ENCODE measurements around the gene JPH2. TPM values are rescaled to one million over a fixed set of nuclear protein-coding genes. Genes with fewer than 3 reads are reported as not detected.

The JPH2 gene
- total and polyA plus RNA-seq, 2 experiments from 2014 or later = 0.16 to 1.1 TPM

DNA sequence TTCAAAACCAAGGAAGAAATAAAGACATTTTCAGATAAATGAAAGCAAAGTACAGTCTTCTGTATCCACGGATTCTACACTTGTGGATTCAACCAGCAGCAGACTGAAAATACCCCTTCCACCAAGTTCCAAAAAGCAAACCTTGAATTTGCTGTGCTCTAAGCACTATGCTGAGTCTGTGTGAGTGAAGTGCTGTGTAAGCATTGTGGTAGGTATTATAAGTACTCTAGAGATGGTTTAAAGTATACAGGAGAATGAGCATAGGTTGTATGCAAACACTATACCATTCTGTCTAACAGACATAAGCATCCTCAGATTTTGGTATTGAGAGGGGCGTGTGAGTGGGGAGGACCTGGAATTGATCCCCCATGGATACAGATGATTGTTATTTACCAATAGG is 14.0 kb upstream of the JPH2 start:
- H3K36me3 ChIP-seq (ENCODE audit: insufficient read depth) = peaks cover 45% of the 10 kb centered on the region
- H3K79me2 ChIP-seq (replicated peaks; ENCODE audit: insufficient read depth) = peaks cover 47% of the 10 kb centered on the region
- H3K36me3 Mint-ChIP-seq (ENCODE audit: low read depth) = peaks cover 66% of the 10 kb centered on the region
- H4K20me1 ChIP-seq (replicated peaks; ENCODE audit: insufficient read depth) = peaks cover 28% of the 10 kb centered on the region
- ATAC-seq (no peak), DNase-seq (ENCODE audit: low spot score) (no peak)
- H3K27ac ChIP-seq (ENCODE audit: low read depth) = no peak overlapping the region
- no peak overlapping the region for H3K4me3 ChIP-seq
- no peaks in the 10 kb centered on the region for H3K4me1 Mint-ChIP-seq
- no peaks in the 10 kb centered on the region for H3K9me3 Mint-ChIP-seq
- no peaks in the 10 kb centered on the region for H3K9me2 ChIP-seq (ENCODE audit: insufficient read depth)
- H3K4me2 ChIP-seq = no peak overlapping the region
- TF ChIP-seq JUNB (IDR thresholded peaks at IDR 0.05; ENCODE audit: unreplicated experiment) (no peak), POLR2AphosphoS5 (IDR thresholded peaks at IDR 0.05; ENCODE audit: low read depth) (no peak), EZH2 (IDR thresholded peaks at IDR 0.05; ENCODE audit: low read depth, unreplicated experiment) (no peak), EZH2phosphoT487 (IDR thresholded peaks at IDR 0.05; ENCODE audit: unreplicated experiment) (no peak), STAT1 (IDR thresholded peaks at IDR 0.05; ENCODE audit: unreplicated experiment) (no peak), NANOG (IDR thresholded peaks at IDR 0.05; ENCODE audit: borderline replicate concordance) (no peak), ZNF331 (CRISPR knock-in tag; IDR thresholded peaks at IDR 0.05; ENCODE audit: low read depth) (no peak), ZNF114 (CRISPR knock-in tag; IDR thresholded peaks at IDR 0.05) (no peak), CREB1 (CRISPR knock-in tag; IDR thresholded peaks at IDR 0.05; ENCODE audit: low read depth) (no peak)
- TF ChIP-seq, protein P1, sequence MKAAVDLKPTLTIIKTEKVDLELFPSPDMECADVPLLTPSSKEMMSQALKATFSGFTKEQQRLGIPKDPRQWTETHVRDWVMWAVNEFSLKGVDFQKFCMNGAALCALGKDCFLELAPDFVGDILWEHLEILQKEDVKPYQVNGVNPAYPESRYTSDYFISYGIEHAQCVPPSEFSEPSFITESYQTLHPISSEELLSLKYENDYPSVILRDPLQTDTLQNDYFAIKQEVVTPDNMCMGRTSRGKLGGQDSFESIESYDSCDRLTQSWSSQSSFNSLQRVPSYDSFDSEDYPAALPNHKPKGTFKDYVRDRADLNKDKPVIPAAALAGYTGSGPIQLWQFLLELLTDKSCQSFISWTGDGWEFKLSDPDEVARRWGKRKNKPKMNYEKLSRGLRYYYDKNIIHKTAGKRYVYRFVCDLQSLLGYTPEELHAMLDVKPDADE (IDR thresholded peaks at IDR 0.05) = no peak
- TF ChIP-seq, protein P2, sequence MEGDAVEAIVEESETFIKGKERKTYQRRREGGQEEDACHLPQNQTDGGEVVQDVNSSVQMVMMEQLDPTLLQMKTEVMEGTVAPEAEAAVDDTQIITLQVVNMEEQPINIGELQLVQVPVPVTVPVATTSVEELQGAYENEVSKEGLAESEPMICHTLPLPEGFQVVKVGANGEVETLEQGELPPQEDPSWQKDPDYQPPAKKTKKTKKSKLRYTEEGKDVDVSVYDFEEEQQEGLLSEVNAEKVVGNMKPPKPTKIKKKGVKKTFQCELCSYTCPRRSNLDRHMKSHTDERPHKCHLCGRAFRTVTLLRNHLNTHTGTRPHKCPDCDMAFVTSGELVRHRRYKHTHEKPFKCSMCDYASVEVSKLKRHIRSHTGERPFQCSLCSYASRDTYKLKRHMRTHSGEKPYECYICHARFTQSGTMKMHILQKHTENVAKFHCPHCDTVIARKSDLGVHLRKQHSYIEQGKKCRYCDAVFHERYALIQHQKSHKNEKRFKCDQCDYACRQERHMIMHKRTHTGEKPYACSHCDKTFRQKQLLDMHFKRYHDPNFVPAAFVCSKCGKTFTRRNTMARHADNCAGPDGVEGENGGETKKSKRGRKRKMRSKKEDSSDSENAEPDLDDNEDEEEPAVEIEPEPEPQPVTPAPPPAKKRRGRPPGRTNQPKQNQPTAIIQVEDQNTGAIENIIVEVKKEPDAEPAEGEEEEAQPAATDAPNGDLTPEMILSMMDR (conservative IDR thresholded peaks at IDR 0.05; ENCODE audit: low read depth in 2 of 2) = no peak
- TF ChIP-seq, protein P3, sequence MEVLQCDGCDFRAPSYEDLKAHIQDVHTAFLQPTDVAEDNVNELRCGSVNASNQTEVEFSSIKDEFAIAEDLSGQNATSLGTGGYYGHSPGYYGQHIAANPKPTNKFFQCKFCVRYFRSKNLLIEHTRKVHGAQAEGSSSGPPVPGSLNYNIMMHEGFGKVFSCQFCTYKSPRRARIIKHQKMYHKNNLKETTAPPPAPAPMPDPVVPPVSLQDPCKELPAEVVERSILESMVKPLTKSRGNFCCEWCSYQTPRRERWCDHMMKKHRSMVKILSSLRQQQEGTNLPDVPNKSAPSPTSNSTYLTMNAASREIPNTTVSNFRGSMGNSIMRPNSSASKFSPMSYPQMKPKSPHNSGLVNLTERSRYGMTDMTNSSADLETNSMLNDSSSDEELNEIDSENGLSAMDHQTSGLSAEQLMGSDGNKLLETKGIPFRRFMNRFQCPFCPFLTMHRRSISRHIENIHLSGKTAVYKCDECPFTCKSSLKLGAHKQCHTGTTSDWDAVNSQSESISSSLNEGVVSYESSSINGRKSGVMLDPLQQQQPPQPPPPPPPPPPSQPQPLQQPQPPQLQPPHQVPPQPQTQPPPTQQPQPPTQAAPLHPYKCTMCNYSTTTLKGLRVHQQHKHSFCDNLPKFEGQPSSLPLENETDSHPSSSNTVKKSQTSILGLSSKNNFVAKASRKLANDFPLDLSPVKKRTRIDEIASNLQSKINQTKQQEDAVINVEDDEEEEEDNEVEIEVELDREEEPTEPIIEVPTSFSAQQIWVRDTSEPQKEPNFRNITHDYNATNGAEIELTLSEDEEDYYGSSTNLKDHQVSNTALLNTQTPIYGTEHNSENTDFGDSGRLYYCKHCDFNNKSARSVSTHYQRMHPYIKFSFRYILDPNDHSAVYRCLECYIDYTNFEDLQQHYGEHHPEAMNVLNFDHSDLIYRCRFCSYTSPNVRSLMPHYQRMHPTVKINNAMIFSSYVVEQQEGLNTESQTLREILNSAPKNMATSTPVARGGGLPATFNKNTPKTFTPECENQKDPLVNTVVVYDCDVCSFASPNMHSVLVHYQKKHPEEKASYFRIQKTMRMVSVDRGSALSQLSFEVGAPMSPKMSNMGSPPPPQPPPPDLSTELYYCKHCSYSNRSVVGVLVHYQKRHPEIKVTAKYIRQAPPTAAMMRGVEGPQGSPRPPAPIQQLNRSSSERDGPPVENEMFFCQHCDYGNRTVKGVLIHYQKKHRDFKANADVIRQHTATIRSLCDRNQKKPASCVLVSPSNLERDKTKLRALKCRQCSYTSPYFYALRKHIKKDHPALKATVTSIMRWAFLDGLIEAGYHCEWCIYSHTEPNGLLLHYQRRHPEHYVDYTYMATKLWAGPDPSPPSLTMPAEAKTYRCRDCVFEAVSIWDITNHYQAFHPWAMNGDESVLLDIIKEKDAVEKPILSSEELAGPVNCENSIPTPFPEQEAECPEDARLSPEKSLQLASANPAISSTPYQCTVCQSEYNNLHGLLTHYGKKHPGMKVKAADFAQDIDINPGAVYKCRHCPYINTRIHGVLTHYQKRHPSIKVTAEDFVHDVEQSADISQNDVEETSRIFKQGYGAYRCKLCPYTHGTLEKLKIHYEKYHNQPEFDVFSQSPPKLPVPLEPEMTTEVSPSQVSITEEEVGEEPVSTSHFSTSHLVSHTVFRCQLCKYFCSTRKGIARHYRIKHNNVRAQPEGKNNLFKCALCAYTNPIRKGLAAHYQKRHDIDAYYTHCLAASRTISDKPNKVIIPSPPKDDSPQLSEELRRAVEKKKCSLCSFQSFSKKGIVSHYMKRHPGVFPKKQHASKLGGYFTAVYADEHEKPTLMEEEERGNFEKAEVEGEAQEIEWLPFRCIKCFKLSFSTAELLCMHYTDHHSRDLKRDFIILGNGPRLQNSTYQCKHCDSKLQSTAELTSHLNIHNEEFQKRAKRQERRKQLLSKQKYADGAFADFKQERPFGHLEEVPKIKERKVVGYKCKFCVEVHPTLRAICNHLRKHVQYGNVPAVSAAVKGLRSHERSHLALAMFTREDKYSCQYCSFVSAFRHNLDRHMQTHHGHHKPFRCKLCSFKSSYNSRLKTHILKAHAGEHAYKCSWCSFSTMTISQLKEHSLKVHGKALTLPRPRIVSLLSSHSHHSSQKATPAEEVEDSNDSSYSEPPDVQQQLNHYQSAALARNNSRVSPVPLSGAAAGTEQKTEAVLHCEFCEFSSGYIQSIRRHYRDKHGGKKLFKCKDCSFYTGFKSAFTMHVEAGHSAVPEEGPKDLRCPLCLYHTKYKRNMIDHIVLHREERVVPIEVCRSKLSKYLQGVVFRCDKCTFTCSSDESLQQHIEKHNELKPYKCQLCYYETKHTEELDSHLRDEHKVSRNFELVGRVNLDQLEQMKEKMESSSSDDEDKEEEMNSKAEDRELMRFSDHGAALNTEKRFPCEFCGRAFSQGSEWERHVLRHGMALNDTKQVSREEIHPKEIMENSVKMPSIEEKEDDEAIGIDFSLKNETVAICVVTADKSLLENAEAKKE (CRISPR knock-in tag; IDR thresholded peaks at IDR 0.05) = no peak
- TF ChIP-seq, protein P4, sequence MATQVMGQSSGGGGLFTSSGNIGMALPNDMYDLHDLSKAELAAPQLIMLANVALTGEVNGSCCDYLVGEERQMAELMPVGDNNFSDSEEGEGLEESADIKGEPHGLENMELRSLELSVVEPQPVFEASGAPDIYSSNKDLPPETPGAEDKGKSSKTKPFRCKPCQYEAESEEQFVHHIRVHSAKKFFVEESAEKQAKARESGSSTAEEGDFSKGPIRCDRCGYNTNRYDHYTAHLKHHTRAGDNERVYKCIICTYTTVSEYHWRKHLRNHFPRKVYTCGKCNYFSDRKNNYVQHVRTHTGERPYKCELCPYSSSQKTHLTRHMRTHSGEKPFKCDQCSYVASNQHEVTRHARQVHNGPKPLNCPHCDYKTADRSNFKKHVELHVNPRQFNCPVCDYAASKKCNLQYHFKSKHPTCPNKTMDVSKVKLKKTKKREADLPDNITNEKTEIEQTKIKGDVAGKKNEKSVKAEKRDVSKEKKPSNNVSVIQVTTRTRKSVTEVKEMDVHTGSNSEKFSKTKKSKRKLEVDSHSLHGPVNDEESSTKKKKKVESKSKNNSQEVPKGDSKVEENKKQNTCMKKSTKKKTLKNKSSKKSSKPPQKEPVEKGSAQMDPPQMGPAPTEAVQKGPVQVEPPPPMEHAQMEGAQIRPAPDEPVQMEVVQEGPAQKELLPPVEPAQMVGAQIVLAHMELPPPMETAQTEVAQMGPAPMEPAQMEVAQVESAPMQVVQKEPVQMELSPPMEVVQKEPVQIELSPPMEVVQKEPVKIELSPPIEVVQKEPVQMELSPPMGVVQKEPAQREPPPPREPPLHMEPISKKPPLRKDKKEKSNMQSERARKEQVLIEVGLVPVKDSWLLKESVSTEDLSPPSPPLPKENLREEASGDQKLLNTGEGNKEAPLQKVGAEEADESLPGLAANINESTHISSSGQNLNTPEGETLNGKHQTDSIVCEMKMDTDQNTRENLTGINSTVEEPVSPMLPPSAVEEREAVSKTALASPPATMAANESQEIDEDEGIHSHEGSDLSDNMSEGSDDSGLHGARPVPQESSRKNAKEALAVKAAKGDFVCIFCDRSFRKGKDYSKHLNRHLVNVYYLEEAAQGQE (IDR thresholded peaks at IDR 0.05; ENCODE audit: unreplicated experiment) = no peak
- no peaks in the 10 kb centered on the region for H3K27me3 ChIP-seq (ENCODE audit: insufficient read depth)
- H3F3A ChIP-seq (replicated peaks; ENCODE audit: low read depth) = no peaks in the 10 kb centered on the region
- no peaks in the 10 kb centered on the region for H3K4me1 ChIP-seq (ENCODE audit: insufficient read depth)
- H3K4me3 Mint-ChIP-seq = no peak overlapping the region
- no peak overlapping the region for H3K27ac Mint-ChIP-seq
- no peak overlapping the region for H2AFZ ChIP-seq
- H3K27me3 Mint-ChIP-seq (ENCODE audit: insufficient read depth, low read depth, poor library complexity) = peaks cover 2% of the 10 kb centered on the region

Data from GM23338 (cell line).